OCI-LY1 (cell line): ENCODE measurements around the gene TMSB15A.
"Not testable (repeated sequence)": the region's sequence is repeated elsewhere in the genome, so short reads cannot be mapped to it uniquely, and the experiment has no call there.

ENCODE experiments used
- EZH2 ChIP-seq: fragments of 200-600 bp; sonication (generic), shearing (Covaris generic); IDR thresholded peaks from 2 replicates; pipeline ENCODE4 v1.8.0; 2017; ENCODE audit warnings: borderline replicate concordance, mixed run types, mild to moderate bottlenecking, antibody characterized with exemption, low read length, moderate library complexity, mixed read lengths
- TF ChIP-seq, protein P1 (sequence below): fragments of 200-600 bp; sonication (generic), shearing (Covaris generic); IDR thresholded peaks from 2 replicates; pipeline ENCODE4 v1.5.1; 2017; ENCODE audit warnings: mild to moderate bottlenecking, antibody characterized with exemption, low read length, moderate library complexity, mixed read lengths

DNA sequence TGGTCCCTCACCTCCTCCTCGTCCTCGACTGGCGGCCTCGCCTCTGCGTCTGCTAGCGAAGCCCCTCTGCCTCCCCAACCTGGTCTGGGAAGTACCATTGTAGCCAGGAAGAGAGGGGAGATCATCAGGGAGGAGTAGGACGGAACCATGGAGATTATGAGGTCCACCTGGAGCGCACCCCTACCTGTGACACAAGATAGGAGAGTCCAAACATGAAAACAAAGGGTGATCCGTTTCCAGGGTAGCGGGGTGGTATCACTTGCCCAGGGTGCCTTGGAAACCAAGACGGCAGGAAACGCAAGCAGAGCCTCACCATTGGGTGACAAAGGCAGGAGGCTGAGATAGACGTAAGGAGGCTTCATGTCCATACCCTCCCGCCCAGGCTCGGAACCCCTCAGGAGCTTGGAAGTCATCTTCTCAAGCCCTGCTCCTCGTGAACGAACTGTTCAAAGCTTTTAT, 44.7 kb downstream of the TMSB15A start, which contains the start of gene TCP11X2:
- TF ChIP-seq, protein P1, sequence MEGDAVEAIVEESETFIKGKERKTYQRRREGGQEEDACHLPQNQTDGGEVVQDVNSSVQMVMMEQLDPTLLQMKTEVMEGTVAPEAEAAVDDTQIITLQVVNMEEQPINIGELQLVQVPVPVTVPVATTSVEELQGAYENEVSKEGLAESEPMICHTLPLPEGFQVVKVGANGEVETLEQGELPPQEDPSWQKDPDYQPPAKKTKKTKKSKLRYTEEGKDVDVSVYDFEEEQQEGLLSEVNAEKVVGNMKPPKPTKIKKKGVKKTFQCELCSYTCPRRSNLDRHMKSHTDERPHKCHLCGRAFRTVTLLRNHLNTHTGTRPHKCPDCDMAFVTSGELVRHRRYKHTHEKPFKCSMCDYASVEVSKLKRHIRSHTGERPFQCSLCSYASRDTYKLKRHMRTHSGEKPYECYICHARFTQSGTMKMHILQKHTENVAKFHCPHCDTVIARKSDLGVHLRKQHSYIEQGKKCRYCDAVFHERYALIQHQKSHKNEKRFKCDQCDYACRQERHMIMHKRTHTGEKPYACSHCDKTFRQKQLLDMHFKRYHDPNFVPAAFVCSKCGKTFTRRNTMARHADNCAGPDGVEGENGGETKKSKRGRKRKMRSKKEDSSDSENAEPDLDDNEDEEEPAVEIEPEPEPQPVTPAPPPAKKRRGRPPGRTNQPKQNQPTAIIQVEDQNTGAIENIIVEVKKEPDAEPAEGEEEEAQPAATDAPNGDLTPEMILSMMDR: not testable (repeated sequence)
- not testable (repeated sequence) for TF ChIP-seq EZH2
